Measurements from ENCODE around the gene HOXD12.

Gene HOXD12

GRCh38 chr2:176118601-176119339 lies 19.2 kb downstream of the HOXD12 start:
- H4K20me1 ChIP-seq (ENCODE audit: control insufficient read depth, insufficient read depth, low read depth, low read length): no peaks in the 10 kb centered on the region
- no peaks in the 10 kb centered on the region for H3F3A ChIP-seq (ENCODE audit: control insufficient read depth, insufficient read depth)
- H3K4me2 ChIP-seq (ENCODE audit: low read length): no peak overlapping the region
- no peaks in the 10 kb centered on the region for H3K9me2 ChIP-seq (replicated peaks; ENCODE audit: control insufficient read depth, low read length)
- TF ChIP-seq CTCF (IDR thresholded peaks at IDR 0.05; ENCODE audit: low read depth, low read length, poor library complexity, severe bottlenecking): peak; percentile 73
- no peak for TF ChIP-seq EZH2phosphoT487 (IDR thresholded peaks at IDR 0.05; ENCODE audit: borderline replicate concordance, low read length)
- no peak overlapping the region for H3K4me3 ChIP-seq (ENCODE audit: low read length)
- no peaks in the 10 kb centered on the region for H3K36me3 ChIP-seq (ENCODE audit: control insufficient read depth, low read length)
- H3K79me2 ChIP-seq (ENCODE audit: control insufficient read depth, low read length): no peaks in the 10 kb centered on the region
- H3K9me3 ChIP-seq (ENCODE audit: control insufficient read depth, insufficient read depth, low read length): no peaks in the 10 kb centered on the region
- no peaks in the 10 kb centered on the region for H3K4me1 ChIP-seq (ENCODE audit: control insufficient read depth, low read length)
- H3K27ac ChIP-seq (ENCODE audit: low read depth, low read length): no peak overlapping the region
- peaks cover 14% of the 10 kb centered on the region for H3K27me3 ChIP-seq (ENCODE audit: control insufficient read depth, low read length)

- TF ChIP-seq CTCF (IDR thresholded peaks at IDR 0.05; ENCODE audit: low read depth, low read length, poor library complexity, severe bottlenecking) (no peak), EZH2phosphoT487 (IDR thresholded peaks at IDR 0.05; ENCODE audit: borderline replicate concordance, low read length) (no peak)
- no peaks in the 10 kb centered on the region for H3K79me2 ChIP-seq (ENCODE audit: control insufficient read depth, low read length)
- 0 out of 2 replicates have a peak, but pooled peaks cover 2% of the 10 kb centered on the region for H3K27me3 ChIP-seq (ENCODE audit: control insufficient read depth, low read length)
- no peaks in the 10 kb centered on the region for H3K9me2 ChIP-seq (replicated peaks; ENCODE audit: control insufficient read depth, low read length)
- H3K9me3 ChIP-seq (ENCODE audit: control insufficient read depth, insufficient read depth, low read length): no peaks in the 10 kb centered on the region
- no peak overlapping the region for H3K27ac ChIP-seq (ENCODE audit: low read depth, low read length)
- no peaks in the 10 kb centered on the region for H3F3A ChIP-seq (ENCODE audit: control insufficient read depth, insufficient read depth)
- no peaks in the 10 kb centered on the region for H3K36me3 ChIP-seq (ENCODE audit: control insufficient read depth, low read length)
- no peak overlapping the region for H3K4me2 ChIP-seq (ENCODE audit: low read length)
- no peaks in the 10 kb centered on the region for H4K20me1 ChIP-seq (ENCODE audit: control insufficient read depth, insufficient read depth, low read depth, low read length)
- no peaks in the 10 kb centered on the region for H3K4me1 ChIP-seq (ENCODE audit: control insufficient read depth, low read length)
- no peak overlapping the region for H3K4me3 ChIP-seq (ENCODE audit: low read length)
These were observed 21.0 kb downstream of the HOXD12 start for GRCh38 chr2:176120364-176121189.

- H3K9me2 ChIP-seq (replicated peaks; ENCODE audit: control insufficient read depth, low read length): no peaks in the 10 kb centered on the region
- no peaks in the 10 kb centered on the region for H3K79me2 ChIP-seq (ENCODE audit: control insufficient read depth, low read length)
- no peak overlapping the region for H3K4me3 ChIP-seq (ENCODE audit: low read length)
- H3K36me3 ChIP-seq (ENCODE audit: control insufficient read depth, low read length): no peaks in the 10 kb centered on the region
- no peaks in the 10 kb centered on the region for H3K9me3 ChIP-seq (ENCODE audit: control insufficient read depth, insufficient read depth, low read length)
- TF ChIP-seq CTCF (IDR thresholded peaks at IDR 0.05; ENCODE audit: low read depth, low read length, poor library complexity, severe bottlenecking) (no peak), EZH2phosphoT487 (IDR thresholded peaks at IDR 0.05; ENCODE audit: borderline replicate concordance, low read length) (no peak)
- no peaks in the 10 kb centered on the region for H3F3A ChIP-seq (ENCODE audit: control insufficient read depth, insufficient read depth)
- no peak overlapping the region for H3K27ac ChIP-seq (ENCODE audit: low read depth, low read length)
- H3K27me3 ChIP-seq (ENCODE audit: control insufficient read depth, low read length): peaks cover 5% of the 10 kb centered on the region; the same call in 1 of the 2 replicates
- no peaks in the 10 kb centered on the region for H3K4me1 ChIP-seq (ENCODE audit: control insufficient read depth, low read length)
- H4K20me1 ChIP-seq (ENCODE audit: control insufficient read depth, insufficient read depth, low read depth, low read length): no peaks in the 10 kb centered on the region
- no peak overlapping the region for H3K4me2 ChIP-seq (ENCODE audit: low read length)
These were observed 21.8 kb downstream of the HOXD12 start for GRCh38 chr2:176121190-176122051.

Data from DOHH2 (cell line).